IPS-18a (cell line): ENCODE measurements around the gene CAPS.

Source experiments
- H3K27ac ChIP-seq: one replicate; pipeline ENCODE4 v1.5.1; 2013; ENCODE audit warnings: low read length
- H3K27me3 ChIP-seq: one replicate; pipeline ENCODE4 v1.6.1; 2013; ENCODE audit warnings: mild to moderate bottlenecking, low read length; ENCODE audit not compliant: control insufficient read depth, insufficient read depth
- H3K36me3 ChIP-seq: one replicate; pipeline ENCODE4 v1.6.1; 2013; ENCODE audit warnings: low read depth, low read length; ENCODE audit not compliant: control insufficient read depth
- H3K4me1 ChIP-seq: one replicate; pipeline ENCODE4 v1.6.1; 2013; ENCODE audit warnings: low read depth, low read length; ENCODE audit not compliant: control insufficient read depth
- H3K4me3 ChIP-seq: one replicate; pipeline ENCODE4 v1.5.1; 2013; ENCODE audit warnings: low read length
- H3K9ac ChIP-seq: one replicate; pipeline ENCODE4 v1.6.1; 2013; ENCODE audit warnings: mild to moderate bottlenecking, low read length, moderate library complexity
- H3K9me3 ChIP-seq: one replicate; pipeline ENCODE4 v1.6.1; 2013; ENCODE audit warnings: low read depth, low read length; ENCODE audit not compliant: control insufficient read depth

CAPS gene

DNA sequence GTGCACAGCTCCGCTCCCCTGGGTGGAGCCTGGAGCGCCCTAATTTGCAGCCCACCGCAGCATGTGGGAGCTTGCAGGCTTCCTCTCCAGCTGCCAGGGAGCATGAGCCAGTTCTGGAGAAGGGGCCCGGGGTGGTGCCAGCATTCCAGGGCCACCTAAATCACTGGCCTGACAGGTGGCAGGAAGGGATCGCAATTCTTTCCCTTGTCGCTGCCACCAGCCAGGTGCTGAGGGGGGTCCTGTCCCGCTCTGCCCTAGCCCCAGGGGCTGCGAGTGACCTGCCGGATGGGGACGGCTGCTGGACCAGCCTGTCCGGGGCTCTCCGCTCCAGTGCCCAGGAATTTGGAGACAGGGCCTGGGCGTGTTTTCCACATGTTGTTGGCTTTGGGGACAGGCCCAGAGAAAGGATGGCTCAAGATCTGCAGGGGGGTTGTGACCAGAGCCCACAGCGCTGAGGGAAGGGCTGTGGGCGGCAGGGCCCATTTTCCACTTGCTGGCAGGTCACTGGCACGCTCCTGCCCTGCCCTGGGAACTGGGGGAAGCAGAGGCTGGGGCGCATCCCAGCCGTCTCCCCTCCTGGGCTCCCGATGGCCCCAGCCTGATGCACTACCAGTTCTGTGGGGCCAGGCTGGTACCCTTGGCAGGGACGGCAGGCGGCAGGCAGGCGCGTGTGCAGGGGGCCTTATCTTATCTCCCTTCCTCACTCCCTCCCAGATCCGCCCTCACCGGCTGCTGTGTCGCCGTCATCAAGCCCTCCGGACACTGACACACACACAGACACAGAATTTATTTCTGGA lies 19.9 kb upstream of the CAPS start:
- Histone ChIP-seq H3K27ac (no peak overlapping the region), H3K36me3 (peaks cover 6% of the 10 kb centered on the region), H3K4me1 (no peaks in the 10 kb centered on the region), H3K9ac (no peak overlapping the region), H3K9me3 (no peaks in the 10 kb centered on the region), H3K4me3 (no peak overlapping the region), H3K27me3 (no peaks in the 10 kb centered on the region)

DNA sequence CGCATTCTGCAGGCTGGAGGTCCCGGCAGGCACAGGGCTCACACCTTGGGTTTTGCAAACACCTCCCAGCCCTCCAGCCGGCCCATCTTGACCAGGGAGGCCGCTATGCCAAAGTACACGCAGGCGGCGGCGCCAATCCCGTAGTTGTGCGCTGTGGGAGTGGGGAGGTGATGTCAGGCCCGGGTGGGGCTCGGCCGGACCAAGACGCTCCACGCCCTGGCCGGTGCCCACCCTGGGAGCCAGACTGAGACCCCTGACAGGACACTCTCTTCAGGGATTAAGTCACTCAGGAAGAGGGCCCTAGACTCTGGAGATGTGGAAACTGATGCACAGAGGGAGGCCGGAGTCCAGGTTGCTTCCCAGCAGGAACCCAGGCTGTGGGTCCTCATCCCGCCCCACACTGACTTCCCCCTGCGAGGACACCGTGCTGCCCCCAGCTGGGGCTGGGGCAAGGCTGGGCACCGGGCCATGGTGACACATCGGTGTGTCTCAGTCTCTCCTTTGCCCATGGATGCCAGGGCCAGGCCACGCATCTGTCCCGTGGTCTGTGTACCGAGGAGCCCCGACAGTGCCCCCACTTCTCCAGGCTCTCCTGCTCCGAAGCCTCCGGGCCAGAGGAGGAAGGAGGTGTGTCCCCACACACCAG lies 19.2 kb upstream of the CAPS start:
- H3K9ac ChIP-seq: no peak overlapping the region
- no peak overlapping the region for H3K27ac ChIP-seq
- no peaks in the 10 kb centered on the region for H3K9me3 ChIP-seq
- no peaks in the 10 kb centered on the region for H3K4me1 ChIP-seq
- H3K36me3 ChIP-seq: peaks cover 6% of the 10 kb centered on the region
- no peaks in the 10 kb centered on the region for H3K27me3 ChIP-seq
- no peak overlapping the region for H3K4me3 ChIP-seq

DNA sequence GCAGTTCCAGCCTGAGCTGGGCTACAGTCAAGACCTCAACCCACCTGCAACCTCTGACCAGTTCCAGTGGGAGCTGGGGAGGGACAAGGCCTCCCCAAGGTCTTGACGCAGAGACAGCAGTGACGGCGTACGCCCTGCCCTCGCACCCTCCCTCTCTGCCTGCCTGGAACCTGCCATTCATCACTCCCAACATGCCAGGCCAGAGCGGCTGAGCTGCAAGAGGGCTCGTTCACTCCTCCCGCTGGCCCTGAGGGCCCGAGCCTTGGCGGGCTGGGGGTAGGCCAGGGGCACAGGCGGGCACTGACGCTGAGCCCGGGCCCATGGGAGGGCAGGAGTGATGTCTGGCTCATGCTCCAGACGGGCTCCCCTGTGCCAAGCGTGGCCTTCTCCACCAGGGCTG lies 18.6 kb upstream of the CAPS start:
- Histone ChIP-seq H3K9me3 (no peaks in the 10 kb centered on the region), H3K27ac (no peak overlapping the region), H3K9ac (no peak overlapping the region), H3K36me3 (peaks cover 6% of the 10 kb centered on the region), H3K4me1 (no peaks in the 10 kb centered on the region), H3K4me3 (no peak overlapping the region), H3K27me3 (no peaks in the 10 kb centered on the region)

DNA sequence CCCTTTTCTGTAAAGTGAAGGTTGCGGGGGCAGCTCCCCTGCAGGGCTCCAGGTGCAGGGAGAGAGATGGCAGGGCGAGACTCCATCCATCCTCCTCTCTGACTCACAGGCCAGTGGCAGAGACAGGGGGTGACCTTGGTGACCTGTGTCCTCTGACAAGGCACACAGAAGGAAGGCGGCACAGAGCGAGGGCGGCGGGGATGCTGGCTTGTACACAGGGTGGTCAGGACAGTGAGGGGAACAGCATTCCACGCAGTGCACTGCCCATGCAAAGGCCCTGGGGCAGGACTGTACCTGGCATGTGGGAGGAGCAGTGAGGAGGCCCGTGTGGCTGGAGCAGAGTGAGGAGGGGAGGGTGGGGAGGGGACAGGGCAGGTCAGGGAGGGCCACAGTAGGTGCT lies 18.2 kb upstream of the CAPS start:
- no peaks in the 10 kb centered on the region for H3K4me1 ChIP-seq
- no peaks in the 10 kb centered on the region for H3K27me3 ChIP-seq
- H3K36me3 ChIP-seq: peaks cover 6% of the 10 kb centered on the region
- no peaks in the 10 kb centered on the region for H3K9me3 ChIP-seq
- no peak overlapping the region for H3K9ac ChIP-seq
- H3K27ac ChIP-seq: no peak overlapping the region
- H3K4me3 ChIP-seq: no peak overlapping the region

DNA sequence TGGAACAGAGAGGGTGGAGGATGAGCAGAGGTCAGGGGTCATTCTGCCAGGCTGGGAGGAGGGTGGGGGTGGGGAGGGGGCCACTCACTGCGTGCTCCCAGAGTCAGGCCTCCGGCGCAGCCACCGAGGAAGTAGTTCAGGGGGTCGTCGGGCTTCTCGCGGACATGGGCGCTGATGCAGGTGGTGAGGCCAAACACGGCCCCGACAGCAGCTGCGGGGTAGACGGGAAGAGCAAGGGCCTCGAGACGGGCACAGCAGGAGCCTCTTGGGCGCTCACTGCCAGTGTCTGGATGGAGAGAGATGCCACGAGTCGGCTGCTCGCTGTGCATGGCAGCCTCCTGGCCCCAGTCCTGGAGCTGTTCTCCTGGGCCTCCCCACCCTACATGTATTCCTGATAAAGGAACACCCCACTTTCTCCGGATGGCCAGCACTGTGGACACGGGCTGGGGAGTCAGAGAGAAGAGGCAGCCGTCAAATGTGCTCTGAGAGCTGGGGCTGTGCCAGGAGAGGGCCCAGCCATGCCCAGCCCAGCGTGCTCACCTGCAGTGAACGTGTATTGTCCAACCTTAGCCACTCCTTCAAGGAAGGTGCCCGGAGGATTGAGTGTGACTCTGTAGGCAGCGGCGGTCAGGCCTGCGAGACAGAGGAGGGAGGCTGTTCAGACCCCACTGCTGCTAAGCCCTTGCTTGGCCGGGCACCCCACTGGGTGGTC lies 17.5 kb upstream of the CAPS start:
- H3K9me3 ChIP-seq: no peaks in the 10 kb centered on the region
- H3K36me3 ChIP-seq: peaks cover 6% of the 10 kb centered on the region
- H3K4me3 ChIP-seq: no peak overlapping the region
- H3K27ac ChIP-seq: no peak overlapping the region
- H3K9ac ChIP-seq: no peak overlapping the region
- H3K27me3 ChIP-seq: no peaks in the 10 kb centered on the region
- no peaks in the 10 kb centered on the region for H3K4me1 ChIP-seq

DNA sequence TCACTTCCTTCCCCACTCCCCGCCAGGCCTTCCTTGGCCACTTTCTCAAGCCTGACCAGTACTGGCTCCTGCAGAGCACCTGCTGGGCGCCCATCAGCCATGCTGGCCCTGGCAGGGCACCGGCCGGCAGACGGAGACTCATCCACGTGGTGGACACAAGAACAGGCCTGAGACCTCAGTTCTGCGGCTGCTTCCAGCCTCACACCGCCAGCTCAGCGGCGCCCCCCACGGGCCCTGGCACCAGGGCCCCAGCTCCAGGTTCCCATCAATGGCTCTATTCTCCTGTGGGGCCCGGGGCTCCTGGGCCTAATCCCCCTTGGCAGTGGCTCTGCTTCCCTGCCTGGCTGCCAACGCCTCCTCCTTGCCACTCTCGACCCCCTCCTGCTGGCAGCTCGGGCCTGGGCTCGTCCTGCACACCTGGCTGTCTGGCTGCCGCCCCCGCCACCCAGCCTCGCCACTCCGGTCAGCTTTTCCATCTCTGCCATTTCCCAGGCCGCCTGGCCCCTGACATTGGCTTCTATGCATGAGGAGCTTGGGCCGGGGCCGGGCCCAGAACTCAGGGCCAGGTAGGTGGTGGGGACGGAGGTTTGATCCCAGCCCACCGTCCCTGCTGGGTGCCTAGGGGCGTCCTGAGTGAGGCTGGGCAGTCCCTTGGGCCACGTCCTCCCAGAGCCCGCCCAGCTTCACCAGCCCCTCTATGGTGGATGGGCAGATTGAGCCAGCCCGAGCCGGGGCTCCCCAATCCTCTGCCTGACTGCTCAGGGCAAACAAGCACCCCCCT lies 16.7 kb upstream of the CAPS start:
- Histone ChIP-seq H3K27me3 (no peaks in the 10 kb centered on the region), H3K27ac (no peak overlapping the region), H3K9ac (no peak overlapping the region), H3K36me3 (peaks cover 6% of the 10 kb centered on the region), H3K9me3 (no peaks in the 10 kb centered on the region), H3K4me3 (no peak overlapping the region), H3K4me1 (no peaks in the 10 kb centered on the region)

DNA sequence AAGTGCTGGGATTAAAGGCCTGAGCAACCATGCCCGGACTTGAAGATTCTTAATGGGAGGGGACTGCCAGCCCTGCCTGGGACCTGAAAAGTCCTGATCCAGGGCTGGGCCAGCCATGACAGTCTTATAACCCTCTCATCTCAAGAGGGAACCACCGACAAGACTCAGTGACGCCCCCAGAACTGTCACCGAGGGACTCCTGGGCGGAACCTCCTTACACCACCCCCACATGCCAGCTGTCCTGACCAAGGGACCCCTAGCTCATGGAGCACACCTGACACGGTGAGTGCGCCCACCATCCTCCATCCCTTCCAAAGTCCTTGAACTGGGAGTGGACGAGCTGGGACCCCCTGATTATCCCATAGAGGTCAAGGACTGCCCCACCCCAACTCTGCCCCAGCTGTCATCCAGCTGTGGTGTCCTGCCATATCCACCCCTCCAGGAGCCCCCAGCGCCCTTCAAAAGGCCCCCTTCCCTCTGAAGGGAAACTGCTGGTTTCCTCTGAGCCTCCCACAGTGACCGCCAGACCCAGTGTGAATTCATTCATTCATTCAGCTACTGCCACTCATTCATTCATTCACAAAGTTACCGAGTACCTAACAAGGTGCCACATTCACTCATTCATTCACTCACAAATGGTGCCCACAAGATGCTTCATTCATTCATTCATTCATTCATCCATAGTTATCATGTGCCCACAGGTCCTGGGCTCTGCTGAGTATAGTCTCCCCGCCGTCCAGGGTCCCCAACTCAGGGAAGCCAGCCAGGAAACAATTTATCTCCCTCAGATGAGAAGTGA lies 14.1 kb upstream of the CAPS start:
- no peak overlapping the region for H3K9ac ChIP-seq
- H3K4me1 ChIP-seq: no peaks in the 10 kb centered on the region
- no peak overlapping the region for H3K27ac ChIP-seq
- H3K9me3 ChIP-seq: no peaks in the 10 kb centered on the region
- H3K4me3 ChIP-seq: no peak overlapping the region
- no peaks in the 10 kb centered on the region for H3K27me3 ChIP-seq
- peaks cover 6% of the 10 kb centered on the region for H3K36me3 ChIP-seq

DNA sequence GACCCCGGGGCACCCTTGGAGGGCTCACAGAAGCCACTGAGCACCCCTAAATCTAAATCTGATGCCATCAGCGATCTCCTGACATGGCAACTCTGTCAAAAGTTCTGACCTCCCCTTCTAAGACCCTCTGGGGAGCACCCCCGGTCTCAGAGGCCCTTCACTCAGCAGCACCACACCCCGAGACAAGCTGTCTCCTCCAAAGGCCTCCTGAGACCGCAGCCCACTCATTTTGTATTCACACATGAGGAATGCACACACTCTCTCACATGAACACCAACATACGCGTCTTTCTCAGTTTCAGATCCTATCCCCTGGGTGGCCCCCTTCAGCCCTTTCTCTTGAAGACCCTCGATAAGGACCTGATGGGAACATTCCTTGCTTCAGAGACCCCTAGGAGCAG lies 13.1 kb upstream of the CAPS start:
- Histone ChIP-seq H3K36me3 (peaks cover 2% of the 10 kb centered on the region), H3K4me3 (no peak overlapping the region), H3K9ac (no peak overlapping the region), H3K4me1 (no peaks in the 10 kb centered on the region), H3K27ac (no peak overlapping the region), H3K27me3 (no peaks in the 10 kb centered on the region), H3K9me3 (no peaks in the 10 kb centered on the region)

DNA sequence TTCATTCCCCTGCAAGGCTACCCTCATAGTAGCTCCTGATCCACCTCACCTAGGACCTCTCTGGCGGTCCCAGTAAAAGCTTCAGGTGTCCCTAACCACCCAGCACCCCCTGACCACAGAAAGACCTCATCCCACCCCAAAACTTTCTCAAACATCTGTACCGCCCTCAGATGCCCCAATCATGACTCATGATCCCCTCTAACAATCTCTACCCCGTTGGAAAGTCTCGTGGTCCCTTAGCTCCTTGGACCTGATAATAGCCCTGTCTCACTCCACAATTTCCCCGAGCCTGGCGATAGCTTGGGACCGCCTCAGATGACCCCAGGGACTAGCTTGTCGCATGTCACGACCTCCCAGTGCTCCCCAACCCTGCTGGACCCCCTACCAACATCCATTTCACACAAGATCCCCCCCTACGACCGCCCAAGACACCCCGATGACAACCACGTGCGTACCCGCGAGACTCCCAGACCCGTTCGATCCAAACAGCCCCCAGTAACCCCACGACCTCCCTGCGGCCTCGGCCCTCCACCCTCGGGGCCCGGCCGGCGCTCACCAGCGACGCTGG lies 10.9 kb upstream of the CAPS start:
- no peaks in the 10 kb centered on the region for H3K4me1 ChIP-seq
- H3K36me3 ChIP-seq: no peaks in the 10 kb centered on the region
- H3K9ac ChIP-seq: peak overlapping the region; percentile 99
- peak overlapping the region; percentile 82 for H3K27ac ChIP-seq
- peak overlapping the region; percentile 99 for H3K4me3 ChIP-seq
- no peaks in the 10 kb centered on the region for H3K27me3 ChIP-seq
- no peaks in the 10 kb centered on the region for H3K9me3 ChIP-seq

DNA sequence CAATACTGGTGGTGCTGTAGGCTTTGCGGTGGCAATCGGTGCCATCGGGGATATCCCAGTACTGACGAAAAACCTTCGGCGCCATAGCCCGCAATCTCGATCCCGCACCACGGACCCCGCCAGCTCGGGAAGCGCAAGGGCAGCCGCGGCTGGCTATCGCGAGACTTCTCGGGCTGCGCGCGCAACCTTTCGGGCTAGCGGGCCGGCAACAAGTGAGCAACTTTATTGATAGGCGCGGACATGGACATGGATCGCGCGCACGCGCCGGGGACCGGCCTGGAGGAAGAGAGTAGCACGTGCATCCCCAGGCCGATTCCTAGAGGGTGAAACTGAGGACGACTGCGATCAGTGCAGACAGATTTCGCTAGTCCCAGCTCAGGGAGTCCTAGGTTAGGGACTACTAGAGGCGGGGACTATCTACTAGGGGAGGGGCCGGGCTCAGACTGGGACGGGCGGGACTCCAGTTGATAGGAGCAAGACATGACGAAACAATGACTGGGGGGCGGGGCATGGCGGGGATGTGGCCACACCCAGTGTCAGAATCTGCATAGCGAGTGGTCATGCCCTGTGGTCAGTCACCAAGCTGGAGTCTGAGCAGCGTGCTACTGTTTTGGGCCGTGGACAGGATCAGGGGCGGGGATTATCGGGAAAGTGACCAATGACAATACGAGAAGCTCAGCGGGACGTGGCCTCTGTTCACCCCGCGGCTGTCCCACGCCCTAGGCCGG lies 10.3 kb upstream of the CAPS start, which contains the start of gene NDUFA11:
Gene NDUFA11 (minus strand): TSS at position 167 of the 728 bp plus-strand sequence. CDS start 82 bp downstream, at position 85.
- Histone ChIP-seq H3K36me3 (no peaks in the 10 kb centered on the region), H3K27ac (peak within 1 kb of the TSS; percentile 82), H3K9ac (peak within 1 kb of the TSS; percentile 99), H3K4me3 (peak within 1 kb of the TSS; percentile 99), H3K4me1 (no peaks in the 10 kb centered on the region), H3K27me3 (no peaks in the 10 kb centered on the region), H3K9me3 (no peaks in the 10 kb centered on the region)
